ENCODE results near the gene SPRR4.

Gene SPRR4

DNA sequence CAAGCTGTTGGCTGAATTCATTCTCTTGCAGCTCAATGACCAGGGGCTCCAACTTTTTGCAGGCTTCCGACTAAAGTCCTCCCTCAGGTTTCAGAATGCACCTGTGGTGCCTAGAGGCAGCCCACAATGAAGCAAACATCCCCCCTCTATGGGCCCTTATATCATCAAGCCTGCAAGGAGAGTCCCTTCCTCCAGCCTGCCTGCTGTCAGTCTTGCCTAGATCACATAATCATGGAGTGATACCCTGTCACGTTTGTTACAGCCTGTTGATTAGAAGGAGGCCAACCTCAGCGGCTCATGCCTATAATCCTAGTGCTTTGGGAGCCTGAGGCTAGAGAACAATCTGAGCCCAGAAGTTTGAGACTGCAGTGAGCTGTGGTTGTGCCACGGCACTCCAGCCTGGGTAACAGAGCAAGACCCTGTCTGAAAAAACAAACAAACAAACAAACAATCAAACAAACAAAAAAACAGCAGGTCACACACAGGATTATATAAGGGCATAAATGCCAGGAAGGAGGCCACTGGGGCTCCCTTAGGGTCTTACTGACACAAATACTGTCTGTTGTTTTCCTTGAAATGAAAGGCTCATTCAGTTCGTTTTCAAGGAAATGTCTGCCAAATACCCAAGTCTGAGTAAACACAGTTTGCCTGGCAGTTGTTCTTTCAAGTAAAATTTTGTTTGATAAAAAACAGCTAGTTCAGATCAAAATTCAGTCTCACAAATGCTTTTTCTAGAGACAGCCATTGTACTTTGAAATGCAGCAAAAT lies 26.4 kb downstream of the SPRR4 start:
- Histone ChIP-seq H2BK5ac (ENCODE audit: low read depth, low read length, poor library complexity, severe bottlenecking) (no peak overlapping the region), H3K9me3 (ENCODE audit: control insufficient read depth, low read length) (no peaks in the 10 kb centered on the region), H2AFZ (ENCODE audit: low read depth, low read length) (no peak overlapping the region), H3K4me1 (ENCODE audit: control insufficient read depth, insufficient read depth, low read depth, low read length) (no peaks in the 10 kb centered on the region), H2BK12ac (ENCODE audit: low read length in 2 of 2) (no peak overlapping the region), H4K91ac (ENCODE audit: low read length) (no peak overlapping the region), H3K79me1 (replicated peaks; ENCODE audit: low read length, poor library complexity, severe bottlenecking) (no peaks in the 10 kb centered on the region), H2BK15ac (ENCODE audit: low read depth, poor library complexity, severe bottlenecking) (no peak overlapping the region), H3K4me3 (ENCODE audit: insufficient read depth in 1 of 2, low read depth in 1 of 2, low read length in 2 of 2) (no peak overlapping the region), H3K18ac (ENCODE audit: low read depth in 1 of 2, low read length in 2 of 2) (no peak overlapping the region), H3K4me2 (ENCODE audit: low read length, poor library complexity, severe bottlenecking) (no peak overlapping the region), H3K36me3 (ENCODE audit: control insufficient read depth in 1 of 2, insufficient read depth in 2 of 2, low read depth in 1 of 2, low read length in 2 of 2) (no peaks in the 10 kb centered on the region), H3K4ac (ENCODE audit: low read depth in 1 of 2, low read length in 2 of 2) (no peak overlapping the region), H3K23ac (ENCODE audit: low read length in 2 of 2) (no peak overlapping the region), H3K27me3 (ENCODE audit: control insufficient read depth in 1 of 2, insufficient read depth in 1 of 2, low read length in 2 of 2) (no peaks in the 10 kb centered on the region), H2AK5ac (ENCODE audit: low read length, severe bottlenecking) (no peak overlapping the region), H3K9ac (ENCODE audit: low read length) (no peak overlapping the region), H2BK120ac (ENCODE audit: low read depth, low read length) (no peak overlapping the region), H3K27ac (ENCODE audit: low read length, poor library complexity, severe bottlenecking) (no peak overlapping the region), H3K14ac (ENCODE audit: low read length in 2 of 2) (no peak overlapping the region), H4K8ac (ENCODE audit: low read length) (no peak overlapping the region)
- WGBS = 42% methylated on average over 4 of the region's 5 CpGs
- no peak for DNase-seq

DNA sequence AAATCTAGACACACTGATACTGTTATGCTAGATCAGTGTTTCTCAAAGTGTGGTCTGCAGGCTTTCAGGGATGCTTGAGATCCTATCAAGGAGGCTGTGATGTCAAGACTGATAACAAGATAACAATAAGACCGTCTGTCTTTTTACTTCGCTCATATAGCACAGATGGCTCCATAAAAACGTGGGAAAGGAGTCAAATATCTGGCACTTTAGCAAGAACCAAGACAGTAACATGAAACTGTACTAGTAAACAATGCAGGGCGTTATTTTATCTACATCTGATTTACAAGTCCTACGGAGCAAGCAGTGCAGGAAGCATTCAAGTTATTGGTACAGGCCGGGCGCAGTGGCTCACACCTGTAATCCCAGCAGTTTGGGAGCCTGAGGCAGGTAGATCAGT lies 27.5 kb downstream of the SPRR4 start:
- 39% methylated on average over 7 of the region's 7 CpGs for WGBS
- H4K8ac ChIP-seq (ENCODE audit: low read length) = no peak overlapping the region
- no peak overlapping the region for H2BK12ac ChIP-seq (ENCODE audit: low read length in 2 of 2)
- H3K9me3 ChIP-seq (ENCODE audit: control insufficient read depth, low read length) = no peaks in the 10 kb centered on the region
- no peak overlapping the region for H2AK5ac ChIP-seq (ENCODE audit: low read length, severe bottlenecking)
- H2BK5ac ChIP-seq (ENCODE audit: low read depth, low read length, poor library complexity, severe bottlenecking) = no peak overlapping the region
- no peak overlapping the region for H3K4me3 ChIP-seq (ENCODE audit: insufficient read depth in 1 of 2, low read depth in 1 of 2, low read length in 2 of 2)
- H3K23ac ChIP-seq (ENCODE audit: low read length in 2 of 2) = no peak overlapping the region
- no peak overlapping the region for H2AFZ ChIP-seq (ENCODE audit: low read depth, low read length)
- no peak for DNase-seq
- H3K27me3 ChIP-seq (ENCODE audit: control insufficient read depth in 1 of 2, insufficient read depth in 1 of 2, low read length in 2 of 2) = no peaks in the 10 kb centered on the region
- H3K27ac ChIP-seq (ENCODE audit: low read length, poor library complexity, severe bottlenecking) = no peak overlapping the region
- no peaks in the 10 kb centered on the region for H3K36me3 ChIP-seq (ENCODE audit: control insufficient read depth in 1 of 2, insufficient read depth in 2 of 2, low read depth in 1 of 2, low read length in 2 of 2)
- H3K14ac ChIP-seq (ENCODE audit: low read length in 2 of 2) = no peak overlapping the region
- no peak overlapping the region for H3K18ac ChIP-seq (ENCODE audit: low read depth in 1 of 2, low read length in 2 of 2)
- H2BK120ac ChIP-seq (ENCODE audit: low read depth, low read length) = no peak overlapping the region
- no peak overlapping the region for H3K4ac ChIP-seq (ENCODE audit: low read depth in 1 of 2, low read length in 2 of 2)
- no peaks in the 10 kb centered on the region for H3K4me1 ChIP-seq (ENCODE audit: control insufficient read depth, insufficient read depth, low read depth, low read length)
- no peak overlapping the region for H4K91ac ChIP-seq (ENCODE audit: low read length)
- no peaks in the 10 kb centered on the region for H3K79me1 ChIP-seq (replicated peaks; ENCODE audit: low read length, poor library complexity, severe bottlenecking)
- H2BK15ac ChIP-seq (ENCODE audit: low read depth, poor library complexity, severe bottlenecking) = no peak overlapping the region
- H3K4me2 ChIP-seq (ENCODE audit: low read length, poor library complexity, severe bottlenecking) = no peak overlapping the region
- H3K9ac ChIP-seq (ENCODE audit: low read length) = no peak overlapping the region

DNA sequence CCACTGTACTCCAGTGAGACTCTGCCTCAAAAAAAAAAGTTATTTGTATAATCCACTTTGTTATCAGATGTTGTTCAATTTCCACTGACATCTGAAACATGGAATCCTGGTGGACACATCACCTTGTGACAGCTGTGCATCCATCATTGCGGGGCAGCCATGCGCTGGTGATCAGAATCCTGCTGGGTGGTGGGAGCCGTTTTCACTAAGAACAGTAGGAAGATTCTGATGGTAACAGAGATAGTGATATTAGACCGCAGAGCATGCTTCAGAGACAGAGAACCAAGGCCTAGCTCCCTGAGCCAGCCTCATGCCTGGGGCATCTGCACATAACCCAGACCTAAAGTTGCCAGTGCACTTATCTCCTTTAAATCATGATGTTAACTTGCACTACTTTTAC lies 28.0 kb downstream of the SPRR4 start:
- DNase-seq = no peak
- H3K4ac ChIP-seq (ENCODE audit: low read depth in 1 of 2, low read length in 2 of 2) = no peak overlapping the region
- no peak overlapping the region for H2BK5ac ChIP-seq (ENCODE audit: low read depth, low read length, poor library complexity, severe bottlenecking)
- H3K27me3 ChIP-seq (ENCODE audit: control insufficient read depth in 1 of 2, insufficient read depth in 1 of 2, low read length in 2 of 2) = no peaks in the 10 kb centered on the region
- no peak overlapping the region for H4K91ac ChIP-seq (ENCODE audit: low read length)
- H3K23ac ChIP-seq (ENCODE audit: low read length in 2 of 2) = no peak overlapping the region
- no peak overlapping the region for H3K4me3 ChIP-seq (ENCODE audit: insufficient read depth in 1 of 2, low read depth in 1 of 2, low read length in 2 of 2)
- H3K27ac ChIP-seq (ENCODE audit: low read length, poor library complexity, severe bottlenecking) = no peak overlapping the region
- no peak overlapping the region for H2BK15ac ChIP-seq (ENCODE audit: low read depth, poor library complexity, severe bottlenecking)
- 65% methylated on average over 4 of the region's 4 CpGs for WGBS
- H2BK120ac ChIP-seq (ENCODE audit: low read depth, low read length) = no peak overlapping the region
- no peaks in the 10 kb centered on the region for H3K4me1 ChIP-seq (ENCODE audit: control insufficient read depth, insufficient read depth, low read depth, low read length)
- H3K79me1 ChIP-seq (replicated peaks; ENCODE audit: low read length, poor library complexity, severe bottlenecking) = no peaks in the 10 kb centered on the region
- H2AK5ac ChIP-seq (ENCODE audit: low read length, severe bottlenecking) = no peak overlapping the region
- H2AFZ ChIP-seq (ENCODE audit: low read depth, low read length) = no peak overlapping the region
- H3K9ac ChIP-seq (ENCODE audit: low read length) = no peak overlapping the region
- H3K9me3 ChIP-seq (ENCODE audit: control insufficient read depth, low read length) = no peaks in the 10 kb centered on the region
- no peak overlapping the region for H3K14ac ChIP-seq (ENCODE audit: low read length in 2 of 2)
- H3K4me2 ChIP-seq (ENCODE audit: low read length, poor library complexity, severe bottlenecking) = no peak overlapping the region
- no peak overlapping the region for H2BK12ac ChIP-seq (ENCODE audit: low read length in 2 of 2)
- no peak overlapping the region for H3K18ac ChIP-seq (ENCODE audit: low read depth in 1 of 2, low read length in 2 of 2)
- H4K8ac ChIP-seq (ENCODE audit: low read length) = no peak overlapping the region
- H3K36me3 ChIP-seq (ENCODE audit: control insufficient read depth in 1 of 2, insufficient read depth in 2 of 2, low read depth in 1 of 2, low read length in 2 of 2) = no peaks in the 10 kb centered on the region

DNA sequence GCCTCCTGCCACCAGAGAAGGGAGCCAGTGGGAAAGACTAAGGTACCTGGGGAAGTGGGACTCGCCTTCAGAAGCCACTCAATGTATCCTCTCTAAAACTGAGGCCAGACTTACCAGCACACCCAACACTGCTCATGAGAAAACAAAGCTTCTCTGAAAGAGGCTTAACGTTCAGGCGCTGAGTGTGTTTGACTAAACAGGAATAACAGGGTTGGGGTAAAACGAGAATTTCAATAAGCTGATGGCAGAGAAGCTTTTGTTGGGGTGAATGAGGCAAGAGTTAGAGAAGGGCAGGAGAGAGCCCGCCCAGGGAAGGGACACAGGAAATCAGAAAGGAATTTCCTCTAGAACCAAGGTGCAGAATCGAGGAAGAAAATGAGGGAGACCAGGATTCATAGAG lies 29.4 kb downstream of the SPRR4 start:
- Histone ChIP-seq H3K4ac (ENCODE audit: low read depth in 1 of 2, low read length in 2 of 2) (no peak overlapping the region), H3K4me3 (ENCODE audit: insufficient read depth in 1 of 2, low read depth in 1 of 2, low read length in 2 of 2) (no peak overlapping the region), H3K4me2 (ENCODE audit: low read length, poor library complexity, severe bottlenecking) (no peak overlapping the region), H3K23ac (ENCODE audit: low read length in 2 of 2) (no peak overlapping the region), H2BK15ac (ENCODE audit: low read depth, poor library complexity, severe bottlenecking) (no peak overlapping the region), H3K9me3 (ENCODE audit: control insufficient read depth, low read length) (no peaks in the 10 kb centered on the region), H3K9ac (ENCODE audit: low read length) (no peak overlapping the region), H2BK120ac (ENCODE audit: low read depth, low read length) (no peak overlapping the region), H3K27ac (ENCODE audit: low read length, poor library complexity, severe bottlenecking) (no peak overlapping the region), H3K27me3 (ENCODE audit: control insufficient read depth in 1 of 2, insufficient read depth in 1 of 2, low read length in 2 of 2) (no peaks in the 10 kb centered on the region), H2BK12ac (ENCODE audit: low read length in 2 of 2) (no peak overlapping the region), H3K14ac (ENCODE audit: low read length in 2 of 2) (no peak overlapping the region), H3K18ac (ENCODE audit: low read depth in 1 of 2, low read length in 2 of 2) (no peak overlapping the region), H3K36me3 (ENCODE audit: control insufficient read depth in 1 of 2, insufficient read depth in 2 of 2, low read depth in 1 of 2, low read length in 2 of 2) (no peaks in the 10 kb centered on the region), H4K91ac (ENCODE audit: low read length) (no peak overlapping the region), H4K8ac (ENCODE audit: low read length) (no peak overlapping the region), H2AFZ (ENCODE audit: low read depth, low read length) (no peak overlapping the region), H2BK5ac (ENCODE audit: low read depth, low read length, poor library complexity, severe bottlenecking) (no peak overlapping the region), H3K79me1 (replicated peaks; ENCODE audit: low read length, poor library complexity, severe bottlenecking) (no peaks in the 10 kb centered on the region), H2AK5ac (ENCODE audit: low read length, severe bottlenecking) (no peak overlapping the region), H3K4me1 (ENCODE audit: control insufficient read depth, insufficient read depth, low read depth, low read length) (no peaks in the 10 kb centered on the region)
- DNase-seq = no peak
- 62% methylated on average over 5 of the region's 6 CpGs for WGBS

Data from mesenchymal stem cell (in vitro differentiated cells and primary cell).